Fibroblast of lung (primary cell): ENCODE data around the gene APOD. TPM values are rescaled to one million over a fixed set of nuclear protein-coding genes. Genes with fewer than 3 reads are reported as not detected.

Experiments used
- DNase-seq, 2 donors: peaks; one replicate each; pipeline versions ENCODE4 v3.0.0 to v3.0.0-alpha.2; 2010; ENCODE audit warnings: low read depth in 2 of 2
- H2AFZ ChIP-seq: 2 replicates; pipeline ENCODE4 v1.5.1; 2012; ENCODE audit warnings: low read length, control low read depth, inconsistent platforms
- H3K27ac ChIP-seq: 2 replicates; pipeline ENCODE4 v1.5.1; 2011; ENCODE audit warnings: low read length, control low read depth; ENCODE audit not compliant: insufficient read depth
- H3K27me3 ChIP-seq: 2 replicates; pipeline ENCODE4 v1.5.1; 2011; ENCODE audit warnings: mild to moderate bottlenecking, low read length; ENCODE audit not compliant: control insufficient read depth, insufficient read depth
- H3K36me3 ChIP-seq: 2 replicates; pipeline ENCODE4 v1.5.1; 2011; ENCODE audit warnings: low read length; ENCODE audit not compliant: control insufficient read depth, insufficient read depth
- H3K4me1 ChIP-seq: 2 replicates; pipeline ENCODE4 v1.5.1; 2011; ENCODE audit warnings: low read length; ENCODE audit not compliant: control insufficient read depth, insufficient read depth; ENCODE audit errors: extremely low read depth
- H3K4me2 ChIP-seq: 2 replicates; pipeline ENCODE4 v1.5.1; 2011; ENCODE audit warnings: low read length, control low read depth; ENCODE audit not compliant: insufficient read depth; ENCODE audit errors: extremely low read depth
- H3K4me3 ChIP-seq, 4 experiments: fragments of 200-600 bp in 1 of 4; sonication (generic) in 1 of 4; replicated peaks in 1 of 4; 2 replicates each; pipeline ENCODE4 v1.5.1; 2011 to 2016; ENCODE audit warnings: low read length in 4 of 4, low read depth in 3 of 4, mild to moderate bottlenecking in 3 of 4, control low read depth in 2 of 4, inconsistent platforms in 1 of 4, mixed read lengths in 1 of 4; ENCODE audit not compliant: insufficient read depth in 1 of 4; ENCODE audit errors: control extremely low read depth in 1 of 4
- H3K79me2 ChIP-seq: 2 replicates; pipeline ENCODE4 v1.5.1; 2012; ENCODE audit warnings: mild to moderate bottlenecking, low read length, inconsistent platforms; ENCODE audit not compliant: control insufficient read depth, insufficient read depth
- H3K9ac ChIP-seq: 2 replicates; pipeline ENCODE4 v1.5.1; 2011; ENCODE audit warnings: mild to moderate bottlenecking, low read length, control low read depth; ENCODE audit not compliant: insufficient read depth
- H3K9me3 ChIP-seq: 2 replicates; pipeline ENCODE4 v1.5.1; 2012; ENCODE audit warnings: low read depth, low read length; ENCODE audit not compliant: control insufficient read depth, insufficient read depth
- H4K20me1 ChIP-seq: 2 replicates; pipeline ENCODE4 v1.5.1; 2011; ENCODE audit warnings: low read length; ENCODE audit not compliant: control insufficient read depth, insufficient read depth; ENCODE audit errors: extremely low read depth
- EZH2 ChIP-seq: IDR thresholded peaks from 2 replicates; pipeline ENCODE4 v1.5.1; 2012; ENCODE audit warnings: low read length, control low read depth, mild to moderate bottlenecking; ENCODE audit errors: missing control alignments
- polyA plus RNA-seq, 2 donors: library from polyadenylated mRNA; depleted of rRNA in 1 of 2; stranded (reverse) in 1 of 2; unstranded in 1 of 2; fragments of >200 nt; gene quantifications; 2 replicates each; pipeline ENCODE4 v1.2.1, GENCODE V29; 2011 to 2012; ENCODE audit warnings: missing spikeins in 1 of 2
- total RNA-seq: library from RNA; depleted of rRNA; stranded (reverse); fragments of >200 nt; gene quantifications from 2 replicates; pipeline ENCODE4 v1.2.1, GENCODE V29; 2014
- TF ChIP-seq, protein P1 (sequence below), 2 donors: IDR thresholded peaks in 1 of 2; conservative IDR thresholded peaks in 1 of 2; 1 replicate in 1 of 2; 2 replicates in 1 of 2; pipeline ENCODE4 v1.5.1; 2011 to 2012; ENCODE audit warnings: low read length in 2 of 2, control low read depth in 1 of 2, inconsistent platforms in 1 of 2, low read depth in 1 of 2, mild to moderate bottlenecking in 1 of 2

Gene APOD
- total and polyA plus RNA-seq, 2 donors (not counting 1 experiment from before 2014, with no cell fraction given) = 1.9 to 3.6 TPM

- peak overlapping the region; percentile 85 for H3K27ac ChIP-seq
- TF ChIP-seq, protein P1, sequence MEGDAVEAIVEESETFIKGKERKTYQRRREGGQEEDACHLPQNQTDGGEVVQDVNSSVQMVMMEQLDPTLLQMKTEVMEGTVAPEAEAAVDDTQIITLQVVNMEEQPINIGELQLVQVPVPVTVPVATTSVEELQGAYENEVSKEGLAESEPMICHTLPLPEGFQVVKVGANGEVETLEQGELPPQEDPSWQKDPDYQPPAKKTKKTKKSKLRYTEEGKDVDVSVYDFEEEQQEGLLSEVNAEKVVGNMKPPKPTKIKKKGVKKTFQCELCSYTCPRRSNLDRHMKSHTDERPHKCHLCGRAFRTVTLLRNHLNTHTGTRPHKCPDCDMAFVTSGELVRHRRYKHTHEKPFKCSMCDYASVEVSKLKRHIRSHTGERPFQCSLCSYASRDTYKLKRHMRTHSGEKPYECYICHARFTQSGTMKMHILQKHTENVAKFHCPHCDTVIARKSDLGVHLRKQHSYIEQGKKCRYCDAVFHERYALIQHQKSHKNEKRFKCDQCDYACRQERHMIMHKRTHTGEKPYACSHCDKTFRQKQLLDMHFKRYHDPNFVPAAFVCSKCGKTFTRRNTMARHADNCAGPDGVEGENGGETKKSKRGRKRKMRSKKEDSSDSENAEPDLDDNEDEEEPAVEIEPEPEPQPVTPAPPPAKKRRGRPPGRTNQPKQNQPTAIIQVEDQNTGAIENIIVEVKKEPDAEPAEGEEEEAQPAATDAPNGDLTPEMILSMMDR (conservative IDR thresholded peaks at IDR 0.05 in 1 of 2, IDR thresholded peaks at IDR 0.05 in 1 of 2; ENCODE audit: low read depth in 1 of 2, low read length in 2 of 2) = no peak
- TF ChIP-seq EZH2 = no peak
- H3K9ac ChIP-seq = peak overlapping the region; percentile 92
- H3K79me2 ChIP-seq = peaks cover 38% of the 10 kb centered on the region
- H3K4me3 ChIP-seq = peak overlapping the region; percentile 75 to 95 (median 86)
- no peaks in the 10 kb centered on the region for H3K27me3 ChIP-seq
- peak in 1 of 2 donors; percentile 24 for DNase-seq
- H3K9me3 ChIP-seq = no peaks in the 10 kb centered on the region
- peak overlapping the region; percentile 91 for H2AFZ ChIP-seq
- peak overlapping the region; percentile 73 for H3K4me2 ChIP-seq
- no peaks in the 10 kb centered on the region for H3K36me3 ChIP-seq
- no peaks in the 10 kb centered on the region for H4K20me1 ChIP-seq
- peaks cover 7% of the 10 kb centered on the region for H3K4me1 ChIP-seq
Observed at GRCh38 chr3:195542316-195542697, 41.4 kb downstream of the APOD start.

DNA sequence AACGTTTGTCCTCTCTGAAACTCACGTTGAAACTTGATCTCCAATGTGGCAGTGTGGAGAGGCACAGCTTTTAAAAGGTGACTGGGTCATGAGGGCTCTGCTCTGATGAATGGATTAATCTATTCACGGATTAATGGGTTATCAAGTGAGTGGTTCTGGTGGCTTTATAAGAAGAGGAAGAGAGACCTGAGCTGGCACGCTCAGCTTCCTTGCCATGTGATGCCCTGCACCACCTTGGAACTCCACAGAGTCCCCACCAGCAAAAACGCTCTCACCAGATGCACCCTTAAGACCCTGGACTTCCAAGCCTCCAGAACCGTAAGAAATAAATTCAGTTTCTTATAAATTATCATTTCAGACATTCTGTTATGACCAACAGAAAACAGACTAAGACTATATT lies 43.2 kb downstream of the APOD start:
- no peaks in the 10 kb centered on the region for H3K36me3 ChIP-seq
- no peak overlapping the region for H3K4me3 ChIP-seq
- H3K4me1 ChIP-seq = peaks cover 7% of the 10 kb centered on the region
- no peak overlapping the region for H3K4me2 ChIP-seq
- H3K79me2 ChIP-seq = peaks cover 38% of the 10 kb centered on the region
- H3K9ac ChIP-seq = no peak overlapping the region
- H3K27me3 ChIP-seq = no peaks in the 10 kb centered on the region
- no peak overlapping the region for H3K27ac ChIP-seq
- no peak for TF ChIP-seq EZH2
- TF ChIP-seq, protein P1 (conservative IDR thresholded peaks at IDR 0.05 in 1 of 2, IDR thresholded peaks at IDR 0.05 in 1 of 2; ENCODE audit: low read depth in 1 of 2, low read length in 2 of 2) = no peak
- DNase-seq = no peak
- H3K9me3 ChIP-seq = no peaks in the 10 kb centered on the region
- H4K20me1 ChIP-seq = no peaks in the 10 kb centered on the region
- no peak overlapping the region for H2AFZ ChIP-seq

DNA sequence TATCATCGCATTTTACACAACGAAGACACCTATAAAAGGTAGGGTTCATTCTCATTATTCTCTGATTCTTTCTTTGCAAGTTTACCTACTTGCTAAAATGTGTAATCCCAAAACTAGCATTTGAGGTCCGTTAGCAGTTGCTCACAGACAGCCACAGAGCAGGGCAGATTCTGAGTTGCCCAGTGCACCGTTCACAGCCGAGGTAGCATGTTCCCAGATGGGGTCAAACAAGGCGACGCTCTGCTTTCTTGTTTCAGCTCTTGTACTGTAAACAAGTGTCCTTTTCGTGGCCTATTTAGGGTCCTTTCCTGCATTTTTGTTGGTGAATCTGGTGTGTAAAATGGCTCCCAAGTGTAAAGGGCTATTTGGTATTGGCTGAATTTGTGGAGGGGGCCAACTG lies 43.7 kb downstream of the APOD start:
- Histone ChIP-seq H3K27ac (no peak overlapping the region), H3K36me3 (no peaks in the 10 kb centered on the region), H3K4me1 (peaks cover 7% of the 10 kb centered on the region), H3K9me3 (no peaks in the 10 kb centered on the region), H2AFZ (no peak overlapping the region), H3K4me2 (peak overlapping the region; percentile 37), H3K9ac (no peak overlapping the region), H3K27me3 (no peaks in the 10 kb centered on the region), H3K79me2 (peaks cover 41% of the 10 kb centered on the region), H4K20me1 (no peaks in the 10 kb centered on the region), H3K4me3 (no peak overlapping the region)
- TF ChIP-seq, protein P1 (conservative IDR thresholded peaks at IDR 0.05 in 1 of 2, IDR thresholded peaks at IDR 0.05 in 1 of 2; ENCODE audit: low read depth in 1 of 2, low read length in 2 of 2) = no peak
- no peak for TF ChIP-seq EZH2
- no peak for DNase-seq
